ENCODE results near the gene TOGARAM2. TPM values are rescaled to one million over a fixed set of nuclear protein-coding genes. Genes with fewer than 3 reads are reported as not detected.

TOGARAM2 gene
- total and polyA plus RNA-seq, 2 of the 13 experiments (the other 11 are each of a cell fraction or from before 2014, with no cell fraction given), result under 0.01 to 0.05 TPM

DNA sequence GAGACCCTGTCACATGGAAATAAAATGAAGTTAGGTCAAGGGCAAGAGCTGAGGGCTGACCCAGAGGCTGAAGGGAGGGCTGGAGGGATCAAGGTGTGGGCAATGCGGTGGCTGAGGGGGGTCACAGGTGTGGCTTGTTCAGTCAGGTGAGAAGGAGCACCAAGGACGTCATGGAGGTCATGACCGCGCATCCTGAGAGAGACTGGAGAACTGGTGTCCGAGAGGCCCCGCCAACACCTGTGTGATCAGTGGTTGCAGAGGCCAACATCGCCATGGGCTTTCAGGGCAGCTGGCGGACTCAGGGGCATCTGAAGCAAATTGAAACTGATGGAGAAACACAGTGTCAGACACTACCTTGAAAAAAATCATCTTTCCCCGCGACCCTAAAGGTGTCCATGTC lies 13.0 kb downstream of the TOGARAM2 start:
- Histone ChIP-seq H3K9ac (ENCODE audit: insufficient read depth, low read depth, low read length) (no peak overlapping the region), H2AFZ (ENCODE audit: low read length) (no peak overlapping the region), H3K9me3 (ENCODE audit: low read length) (no peaks in the 10 kb centered on the region), H3K27ac (ENCODE audit: extremely low read length, insufficient read depth, low read length) (no peak overlapping the region), H3K79me2 (ENCODE audit: insufficient read depth, low read length) (no peaks in the 10 kb centered on the region), H3K4me3 (replicated peaks in 1 of 3; ENCODE audit: insufficient read depth in 1 of 3, low read depth in 2 of 3, low read length in 3 of 3) (no peak overlapping the region), H3K4me2 (ENCODE audit: low read depth, low read length) (no peak overlapping the region), H3K4me1 (ENCODE audit: insufficient read depth, low read length) (no peaks in the 10 kb centered on the region), H3K27me3 (ENCODE audit: control insufficient read depth in 1 of 2, insufficient read depth in 2 of 2, low read length in 2 of 2) (peaks cover 22 to 83% of the 10 kb centered on the region in 2 experiments), H3K36me3 (replicated peaks in 1 of 2; ENCODE audit: control insufficient read depth in 1 of 2, insufficient read depth in 2 of 2, low read length in 2 of 2) (no peaks in the 10 kb centered on the region), H4K20me1 (ENCODE audit: insufficient read depth, low read length) (no peaks in the 10 kb centered on the region)
- POLR2A ChIA-PET, result no interaction called here
- DNase-seq (ENCODE audit: low spot score), result no peak
- no peak for ATAC-seq
- intact Hi-C loops (cut with micrococcal nuclease; ENCODE audit: unreplicated experiment), result no loop called here
- 41% methylated on average over 10 of the region's 10 CpGs for WGBS (ENCODE audit: low lambda C conversion rate)
- BruUV-seq (replicated peaks), result no TSS peak
- in situ Hi-C loops (cut with HindIII; ENCODE audit: extremely low pct_ligation_motif_present, low pct_unique_long_range_greater_than_20kb), result loop anchor here (25.0 kb wide), 1 partner anchor 843 kb away; no protein-coding TSS in a partner anchor
- CTCF ChIA-PET (ENCODE audit: low intra/inter-chr PET ratio, low total read pairs), result no interaction called here
- TF ChIP-seq TOPORS (CRISPR knock-in tag; IDR thresholded peaks at IDR 0.05), result no peak
- TF ChIP-seq SCMH1 (CRISPR knock-in tag; IDR thresholded peaks at IDR 0.05; ENCODE audit: borderline replicate concordance), result no peak
- TF ChIP-seq, protein P1, sequence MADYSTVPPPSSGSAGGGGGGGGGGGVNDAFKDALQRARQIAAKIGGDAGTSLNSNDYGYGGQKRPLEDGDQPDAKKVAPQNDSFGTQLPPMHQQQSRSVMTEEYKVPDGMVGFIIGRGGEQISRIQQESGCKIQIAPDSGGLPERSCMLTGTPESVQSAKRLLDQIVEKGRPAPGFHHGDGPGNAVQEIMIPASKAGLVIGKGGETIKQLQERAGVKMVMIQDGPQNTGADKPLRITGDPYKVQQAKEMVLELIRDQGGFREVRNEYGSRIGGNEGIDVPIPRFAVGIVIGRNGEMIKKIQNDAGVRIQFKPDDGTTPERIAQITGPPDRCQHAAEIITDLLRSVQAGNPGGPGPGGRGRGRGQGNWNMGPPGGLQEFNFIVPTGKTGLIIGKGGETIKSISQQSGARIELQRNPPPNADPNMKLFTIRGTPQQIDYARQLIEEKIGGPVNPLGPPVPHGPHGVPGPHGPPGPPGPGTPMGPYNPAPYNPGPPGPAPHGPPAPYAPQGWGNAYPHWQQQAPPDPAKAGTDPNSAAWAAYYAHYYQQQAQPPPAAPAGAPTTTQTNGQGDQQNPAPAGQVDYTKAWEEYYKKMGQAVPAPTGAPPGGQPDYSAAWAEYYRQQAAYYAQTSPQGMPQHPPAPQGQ (CRISPR knock-in tag; IDR thresholded peaks at IDR 0.05; ENCODE audit: borderline replicate concordance), result no peak
- TF ChIP-seq SMC3 (IDR thresholded peaks at IDR 0.05; ENCODE audit: low read length), result no peak
- no peak for TF ChIP-seq ZNF382 (CRISPR knock-in tag; IDR thresholded peaks at IDR 0.05; ENCODE audit: borderline replicate concordance)
- no peak for TF ChIP-seq ZNF557 (CRISPR knock-in tag; IDR thresholded peaks at IDR 0.05)
- TF ChIP-seq JUN (CRISPR knock-in tag; IDR thresholded peaks at IDR 0.05), result no peak
- TF ChIP-seq ZNF432 (CRISPR knock-in tag; IDR thresholded peaks at IDR 0.05; ENCODE audit: borderline replicate concordance), result no peak
- TF ChIP-seq RBAK (CRISPR knock-in tag; IDR thresholded peaks at IDR 0.05), result no peak
- TF ChIP-seq CCDC6 (CRISPR knock-in tag; IDR thresholded peaks at IDR 0.05), result no peak
- no peak for TF ChIP-seq GATAD1 (CRISPR knock-in tag; IDR thresholded peaks at IDR 0.05)
- TF ChIP-seq, protein P2, sequence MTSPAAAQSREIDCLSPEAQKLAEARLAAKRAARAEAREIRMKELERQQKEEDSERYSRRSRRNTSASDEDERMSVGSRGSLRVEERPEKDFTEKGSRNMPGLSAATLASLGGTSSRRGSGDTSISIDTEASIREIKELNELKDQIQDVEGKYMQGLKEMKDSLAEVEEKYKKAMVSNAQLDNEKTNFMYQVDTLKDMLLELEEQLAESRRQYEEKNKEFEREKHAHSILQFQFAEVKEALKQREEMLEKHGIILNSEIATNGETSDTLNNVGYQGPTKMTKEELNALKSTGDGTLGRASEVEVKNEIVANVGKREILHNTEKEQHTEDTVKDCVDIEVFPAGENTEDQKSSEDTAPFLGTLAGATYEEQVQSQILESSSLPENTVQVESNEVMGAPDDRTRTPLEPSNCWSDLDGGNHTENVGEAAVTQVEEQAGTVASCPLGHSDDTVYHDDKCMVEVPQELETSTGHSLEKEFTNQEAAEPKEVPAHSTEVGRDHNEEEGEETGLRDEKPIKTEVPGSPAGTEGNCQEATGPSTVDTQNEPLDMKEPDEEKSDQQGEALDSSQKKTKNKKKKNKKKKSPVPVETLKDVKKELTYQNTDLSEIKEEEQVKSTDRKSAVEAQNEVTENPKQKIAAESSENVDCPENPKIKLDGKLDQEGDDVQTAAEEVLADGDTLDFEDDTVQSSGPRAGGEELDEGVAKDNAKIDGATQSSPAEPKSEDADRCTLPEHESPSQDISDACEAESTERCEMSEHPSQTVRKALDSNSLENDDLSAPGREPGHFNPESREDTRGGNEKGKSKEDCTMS (CRISPR knock-in tag; conservative IDR thresholded peaks at IDR 0.05), result no peak
- no peak for TF ChIP-seq MAF1 (CRISPR knock-in tag; IDR thresholded peaks at IDR 0.05; ENCODE audit: borderline replicate concordance)
- TF ChIP-seq, protein P3, sequence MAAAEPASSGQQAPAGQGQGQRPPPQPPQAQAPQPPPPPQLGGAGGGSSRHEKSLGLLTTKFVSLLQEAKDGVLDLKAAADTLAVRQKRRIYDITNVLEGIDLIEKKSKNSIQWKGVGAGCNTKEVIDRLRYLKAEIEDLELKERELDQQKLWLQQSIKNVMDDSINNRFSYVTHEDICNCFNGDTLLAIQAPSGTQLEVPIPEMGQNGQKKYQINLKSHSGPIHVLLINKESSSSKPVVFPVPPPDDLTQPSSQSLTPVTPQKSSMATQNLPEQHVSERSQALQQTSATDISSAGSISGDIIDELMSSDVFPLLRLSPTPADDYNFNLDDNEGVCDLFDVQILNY (CRISPR knock-in tag; conservative IDR thresholded peaks at IDR 0.05), result no peak
- no peak for TF ChIP-seq NFIC (IDR thresholded peaks at IDR 0.05; ENCODE audit: low read length)
- TF ChIP-seq ZNF562 (CRISPR knock-in tag; IDR thresholded peaks at IDR 0.05; ENCODE audit: borderline replicate concordance), result no peak
- TF ChIP-seq, protein P4, sequence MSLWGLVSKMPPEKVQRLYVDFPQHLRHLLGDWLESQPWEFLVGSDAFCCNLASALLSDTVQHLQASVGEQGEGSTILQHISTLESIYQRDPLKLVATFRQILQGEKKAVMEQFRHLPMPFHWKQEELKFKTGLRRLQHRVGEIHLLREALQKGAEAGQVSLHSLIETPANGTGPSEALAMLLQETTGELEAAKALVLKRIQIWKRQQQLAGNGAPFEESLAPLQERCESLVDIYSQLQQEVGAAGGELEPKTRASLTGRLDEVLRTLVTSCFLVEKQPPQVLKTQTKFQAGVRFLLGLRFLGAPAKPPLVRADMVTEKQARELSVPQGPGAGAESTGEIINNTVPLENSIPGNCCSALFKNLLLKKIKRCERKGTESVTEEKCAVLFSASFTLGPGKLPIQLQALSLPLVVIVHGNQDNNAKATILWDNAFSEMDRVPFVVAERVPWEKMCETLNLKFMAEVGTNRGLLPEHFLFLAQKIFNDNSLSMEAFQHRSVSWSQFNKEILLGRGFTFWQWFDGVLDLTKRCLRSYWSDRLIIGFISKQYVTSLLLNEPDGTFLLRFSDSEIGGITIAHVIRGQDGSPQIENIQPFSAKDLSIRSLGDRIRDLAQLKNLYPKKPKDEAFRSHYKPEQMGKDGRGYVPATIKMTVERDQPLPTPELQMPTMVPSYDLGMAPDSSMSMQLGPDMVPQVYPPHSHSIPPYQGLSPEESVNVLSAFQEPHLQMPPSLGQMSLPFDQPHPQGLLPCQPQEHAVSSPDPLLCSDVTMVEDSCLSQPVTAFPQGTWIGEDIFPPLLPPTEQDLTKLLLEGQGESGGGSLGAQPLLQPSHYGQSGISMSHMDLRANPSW (CRISPR knock-in tag; IDR thresholded peaks at IDR 0.05; ENCODE audit: borderline replicate concordance), result no peak
- no peak for FAIRE-seq

Measured in HepG2 (cell line).